Esophagus squamous epithelium (tissue), 4 donors: ENCODE results near the gene CHPF2.

Experiments
- POLR2A ChIP-seq, 4 donors: fragments of 450-650 bp; IDR thresholded peaks; one replicate each; pipeline ENCODE4 v1.6.1; 2017; ENCODE audit warnings: antibody characterized with exemption in 4 of 4, mild to moderate bottlenecking in 4 of 4, moderate library complexity in 3 of 4
- TF ChIP-seq, protein P1 (sequence below), 6 experiments: fragments of 450-650 bp in 4 of 6; fragments of 200-600 bp in 2 of 6; sonication (generic) in 2 of 6; IDR thresholded peaks; one replicate each; pipeline ENCODE4 v1.5.1; 2016 to 2019; ENCODE audit warnings: antibody characterized with exemption in 6 of 6, mild to moderate bottlenecking in 4 of 6, moderate library complexity in 4 of 6

DNA sequence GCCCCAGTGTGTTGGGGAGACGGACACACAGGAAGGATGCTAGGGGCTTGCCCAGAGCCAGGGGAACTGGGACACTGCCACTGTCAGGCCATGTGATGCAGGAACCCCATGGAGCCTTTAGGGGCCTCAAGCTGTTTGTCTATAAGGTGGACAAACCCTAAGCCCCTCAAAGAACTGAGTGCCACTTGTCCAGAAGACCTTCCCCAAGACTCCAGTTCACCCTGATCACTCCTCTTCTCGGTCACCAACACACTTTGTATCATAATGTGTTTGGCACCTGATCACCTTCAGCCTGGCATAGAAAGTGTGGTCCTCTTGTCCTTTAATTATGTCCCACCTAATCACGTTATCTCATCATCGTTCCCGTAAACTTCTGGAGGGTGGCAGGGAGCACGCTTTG lies 22.7 kb upstream of the CHPF2 start:
- TF ChIP-seq, protein P1, sequence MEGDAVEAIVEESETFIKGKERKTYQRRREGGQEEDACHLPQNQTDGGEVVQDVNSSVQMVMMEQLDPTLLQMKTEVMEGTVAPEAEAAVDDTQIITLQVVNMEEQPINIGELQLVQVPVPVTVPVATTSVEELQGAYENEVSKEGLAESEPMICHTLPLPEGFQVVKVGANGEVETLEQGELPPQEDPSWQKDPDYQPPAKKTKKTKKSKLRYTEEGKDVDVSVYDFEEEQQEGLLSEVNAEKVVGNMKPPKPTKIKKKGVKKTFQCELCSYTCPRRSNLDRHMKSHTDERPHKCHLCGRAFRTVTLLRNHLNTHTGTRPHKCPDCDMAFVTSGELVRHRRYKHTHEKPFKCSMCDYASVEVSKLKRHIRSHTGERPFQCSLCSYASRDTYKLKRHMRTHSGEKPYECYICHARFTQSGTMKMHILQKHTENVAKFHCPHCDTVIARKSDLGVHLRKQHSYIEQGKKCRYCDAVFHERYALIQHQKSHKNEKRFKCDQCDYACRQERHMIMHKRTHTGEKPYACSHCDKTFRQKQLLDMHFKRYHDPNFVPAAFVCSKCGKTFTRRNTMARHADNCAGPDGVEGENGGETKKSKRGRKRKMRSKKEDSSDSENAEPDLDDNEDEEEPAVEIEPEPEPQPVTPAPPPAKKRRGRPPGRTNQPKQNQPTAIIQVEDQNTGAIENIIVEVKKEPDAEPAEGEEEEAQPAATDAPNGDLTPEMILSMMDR (IDR thresholded peaks at IDR 0.05), result no peak
- TF ChIP-seq POLR2A (IDR thresholded peaks at IDR 0.05), result no peak
